ENCODE results near the gene FOXP2.

FOXP2 gene

DNA sequence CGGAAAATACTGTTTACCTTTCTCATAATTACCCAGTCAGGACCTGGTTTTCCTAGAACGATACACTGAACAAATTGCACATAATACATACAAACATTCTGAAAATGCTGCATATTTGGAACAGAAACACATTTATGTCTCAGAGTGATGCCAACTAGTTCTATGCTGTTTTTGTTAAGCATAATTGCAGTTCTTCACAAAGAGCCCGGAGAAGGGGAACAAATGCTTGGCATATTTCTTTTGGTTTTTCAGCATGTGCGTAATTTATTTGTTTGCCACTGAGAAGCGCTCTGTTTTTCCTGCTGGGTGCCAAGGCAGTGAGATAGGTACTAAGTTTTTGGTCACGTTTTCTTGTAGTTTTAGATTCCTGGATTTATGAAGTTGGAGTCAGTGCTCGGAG, 326.3 kb downstream of the FOXP2 start:
- no peak for DNase-seq

DNA sequence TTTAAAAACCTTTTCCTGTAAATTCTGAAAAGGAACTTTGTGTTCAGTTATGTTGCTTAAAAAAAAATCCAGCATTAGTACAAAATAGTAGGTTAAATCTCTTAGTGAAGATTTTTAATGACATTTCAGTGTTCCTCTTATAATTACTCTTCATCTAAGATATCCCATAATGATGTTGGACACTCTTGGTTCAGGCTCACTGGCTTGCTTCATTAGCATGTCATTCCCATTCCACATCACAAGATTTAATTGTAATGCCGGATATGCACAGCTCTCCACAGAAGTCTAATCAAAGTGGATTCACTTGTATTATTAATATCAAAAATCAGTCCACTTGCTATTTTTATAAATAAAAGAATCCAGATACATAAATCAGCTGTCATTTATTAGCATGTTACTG, 327.3 kb downstream of the FOXP2 start:
- DNase-seq: no peak
